ENCODE data around the gene TBCCD1. TPM values are rescaled to one million over a fixed set of nuclear protein-coding genes. Genes with fewer than 3 reads are reported as not detected.

TBCCD1 gene
- total RNA-seq, result 10 to 100 TPM in 3 of 4 donors, 1 to 10 TPM in 1; 3.8 to 31.7 (median 15.1) TPM

DNA sequence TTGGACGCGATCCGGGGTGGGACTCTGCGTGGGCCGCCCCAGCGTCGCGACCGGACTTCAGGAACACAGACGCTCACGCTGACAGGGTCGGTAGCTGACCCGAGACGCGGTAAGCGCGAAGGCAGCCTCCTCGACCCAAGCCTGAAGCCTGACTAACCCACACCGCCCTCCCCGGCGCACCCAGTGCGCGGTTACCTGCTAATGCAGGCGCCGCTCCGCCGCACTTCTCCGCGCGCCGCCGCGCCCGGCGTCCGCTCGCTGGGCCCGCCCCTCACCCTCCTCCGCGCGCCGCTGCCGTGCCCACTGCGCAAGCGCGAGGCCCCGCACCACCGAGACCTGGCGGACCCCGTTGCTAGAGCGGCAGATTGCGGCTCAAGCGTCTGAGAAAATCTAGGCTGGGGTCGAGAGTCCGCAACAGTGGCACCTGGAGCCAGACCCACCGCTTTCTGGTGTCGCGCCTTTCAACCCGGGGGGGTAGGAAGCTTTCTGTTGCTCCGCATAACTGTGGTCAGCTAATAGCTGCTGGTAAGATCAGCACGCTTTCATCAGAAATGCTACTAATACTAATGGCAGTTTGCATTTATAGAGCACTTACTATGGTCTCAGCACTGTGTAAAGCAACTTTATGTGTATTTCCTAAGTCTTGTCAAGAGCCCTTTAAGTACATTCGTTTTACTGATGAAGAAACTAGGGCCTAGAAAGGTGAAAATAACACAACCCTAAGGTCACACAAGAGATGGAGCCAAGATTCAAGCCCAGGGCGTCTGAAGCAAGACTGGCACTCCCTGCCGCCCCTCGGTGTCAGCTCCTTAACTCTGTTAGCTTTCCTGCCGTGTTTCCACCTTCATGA is at the start of gene TBCCD1:
TSS of gene TBCCD1 (minus strand) at position 268 of the 850 bp plus-strand sequence. CDS start 3,010 bp downstream, outside the sequence.
- peaks cover 5 to 21% of the 10 kb centered on the region in 2 donors for H3K4me1 ChIP-seq
- DNase-seq, result peak; percentile 86 to 94
- peak within 1 kb of the TSS; percentile 79 to 81 for H3K27ac ChIP-seq
- H3K9me3 ChIP-seq, result no peaks in the 10 kb centered on the region
- no peaks in the 10 kb centered on the region for H3K27me3 ChIP-seq
- TF ChIP-seq CTCF (IDR thresholded peaks at IDR 0.05), result peak in 1 of 4 experiments; percentile 20
- peak; percentile 93 to 96 for TF ChIP-seq POLR2A (IDR thresholded peaks at IDR 0.05)
- intact Hi-C loops (cut with DNase I; ENCODE audit: low total_unique reads), result no loop called here
- peak within 1 kb of the TSS; percentile 65 to 66 for H3K4me3 ChIP-seq
- no peaks in the 10 kb centered on the region for H3K36me3 ChIP-seq

DNA sequence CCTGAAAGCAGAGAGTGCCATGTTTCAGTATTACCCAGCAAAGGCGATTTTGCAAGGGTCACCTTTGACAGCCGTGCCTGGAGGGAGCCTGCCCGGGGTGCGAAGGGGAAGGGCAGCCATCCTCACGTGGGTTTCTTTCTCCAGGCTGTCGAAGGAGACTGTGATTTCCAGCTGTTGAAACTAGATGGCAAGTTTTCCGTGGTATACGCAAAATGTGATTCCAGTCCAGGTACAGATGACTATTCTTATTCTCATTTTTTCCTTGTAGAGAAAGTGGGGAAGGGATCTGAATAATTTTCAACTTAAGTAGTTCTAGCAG is 49.1 kb upstream of the TBCCD1 start:
- Histone ChIP-seq H3K9me3 (no peaks in the 10 kb centered on the region), H3K27me3 (no peaks in the 10 kb centered on the region), H3K4me1 (no peaks in the 10 kb centered on the region), H3K4me3 (no peak overlapping the region), H3K27ac (no peak overlapping the region), H3K36me3 (no peaks in the 10 kb centered on the region)
- TF ChIP-seq CTCF (IDR thresholded peaks at IDR 0.05) (no peak), POLR2A (IDR thresholded peaks at IDR 0.05) (no peak)
- intact Hi-C loops (cut with DNase I; ENCODE audit: low total_unique reads), result no loop called here
- DNase-seq, result no peak

GRCh38 chr3:186614597-186615483 is 47.7 kb upstream of the TBCCD1 start:
- no peaks in the 10 kb centered on the region for H3K36me3 ChIP-seq
- H3K9me3 ChIP-seq, result no peaks in the 10 kb centered on the region
- DNase-seq, result peak; percentile 59 to 66
- no peak overlapping the region for H3K27ac ChIP-seq
- H3K27me3 ChIP-seq, result no peaks in the 10 kb centered on the region
- H3K4me3 ChIP-seq, result no peak overlapping the region
- intact Hi-C loops (cut with DNase I; ENCODE audit: low total_unique reads), result no loop called here
- no peaks in the 10 kb centered on the region for H3K4me1 ChIP-seq
- TF ChIP-seq CTCF (IDR thresholded peaks at IDR 0.05), result peak; percentile 80 to 96 (median 88)
- TF ChIP-seq POLR2A (IDR thresholded peaks at IDR 0.05), result no peak

DNA sequence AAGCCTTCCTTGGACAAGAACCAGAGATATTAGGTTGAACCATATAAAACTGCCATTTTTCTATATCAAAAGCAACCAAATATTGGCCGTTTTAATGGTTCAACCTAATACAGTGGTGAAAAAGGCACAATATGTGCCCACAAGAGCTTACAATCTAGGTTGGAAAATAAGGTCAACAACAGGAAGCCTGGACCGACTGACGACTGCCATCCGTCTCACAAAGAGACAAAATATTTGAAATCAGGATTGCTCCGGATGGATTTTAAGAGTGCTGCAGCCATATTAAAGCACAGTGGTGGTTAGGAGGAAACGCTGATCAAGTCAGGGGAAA is 47.1 kb upstream of the TBCCD1 start:
- Histone ChIP-seq H3K4me3 (no peak overlapping the region), H3K4me1 (no peaks in the 10 kb centered on the region), H3K9me3 (no peaks in the 10 kb centered on the region), H3K27me3 (no peaks in the 10 kb centered on the region), H3K27ac (no peak overlapping the region), H3K36me3 (no peaks in the 10 kb centered on the region)
- DNase-seq, result no peak
- TF ChIP-seq CTCF (IDR thresholded peaks at IDR 0.05), result no peak
- TF ChIP-seq POLR2A (IDR thresholded peaks at IDR 0.05), result no peak
- intact Hi-C loops (cut with DNase I; ENCODE audit: low total_unique reads), result no loop called here
